Ramos (cell line): ENCODE results near the gene GSX2.

Experiments used
- in situ Hi-C: fragments of 300-500 bp; cut with MboI; formaldehyde crosslinking; loops from one replicate; pipeline ENCODE4 v1.14.3; 2022; ENCODE audit warnings: low sequenced_read_pairs; ENCODE audit not compliant: unreplicated experiment

GSX2 gene

GRCh38 chr4:54076673-54077072, 23.3 kb upstream of the GSX2 start:
- in situ Hi-C loops, result no loop called here

- in situ Hi-C loops, result no loop called here
These were observed 22.2 kb upstream of the GSX2 start for GRCh38 chr4:54077812-54078211.

- in situ Hi-C loops, result no loop called here
These were observed 17.8 kb upstream of the GSX2 start for GRCh38 chr4:54082168-54082567.

- in situ Hi-C loops, result no loop called here
These were observed 14.7 kb upstream of the GSX2 start for GRCh38 chr4:54085284-54085683.

GRCh38 chr4:54089875-54090274, 10.1 kb upstream of the GSX2 start:
- in situ Hi-C loops, result no loop called here

GRCh38 chr4:54090404-54090803, 9.6 kb upstream of the GSX2 start:
- in situ Hi-C loops, result no loop called here

GRCh38 chr4:54090804-54091623, 8.9 kb upstream of the GSX2 start:
- in situ Hi-C loops, result no loop called here

GRCh38 chr4:54091637-54092404, 8.1 kb upstream of the GSX2 start:
- in situ Hi-C loops, result no loop called here

GRCh38 chr4:54092405-54093323, 7.3 kb upstream of the GSX2 start:
- in situ Hi-C loops, result no loop called here

- in situ Hi-C loops, result no loop called here
These were observed 6.4 kb upstream of the GSX2 start for GRCh38 chr4:54093324-54094240.

GRCh38 chr4:54094451-54094850, 5.5 kb upstream of the GSX2 start:
- in situ Hi-C loops, result no loop called here

- in situ Hi-C loops, result no loop called here
These were observed 4.7 kb upstream of the GSX2 start for GRCh38 chr4:54095110-54095825.

- in situ Hi-C loops, result no loop called here
These were observed 3.5 kb upstream of the GSX2 start for GRCh38 chr4:54096295-54096962.

GRCh38 chr4:54097152-54097551, 2.8 kb upstream of the GSX2 start:
- in situ Hi-C loops, result no loop called here

- in situ Hi-C loops, result no loop called here
These were observed 1.6 kb upstream of the GSX2 start for GRCh38 chr4:54098375-54098774.

- in situ Hi-C loops, result no loop called here
These were observed 646 bp upstream of the GSX2 start for GRCh38 chr4:54099287-54099747.

GRCh38 chr4:54100595-54101189, 729 bp downstream of the GSX2 start:
- in situ Hi-C loops, result no loop called here
